ENCODE data around the gene CBL. TPM values are rescaled to one million over a fixed set of nuclear protein-coding genes. Genes with fewer than 3 reads are reported as not detected.

Gene CBL
- total and polyA plus RNA-seq, 3 donors from 2014 or later: 58.5 to 65.7 (median 59.3) TPM

GRCh38 chr11:119285431-119285830 is 79.3 kb downstream of the CBL start:
- intact Hi-C loops (cut with DNase I; ENCODE audit: low total_unique reads): no loop called here
- H3K27ac ChIP-seq: no peak overlapping the region
- no peaks in the 10 kb centered on the region for H3K27me3 ChIP-seq
- H3K4me3 ChIP-seq: no peak overlapping the region
- 89 to 97% methylated on average over 7 to 9 of the region's 9 CpGs for WGBS, 2 donors
- H3K36me3 ChIP-seq (ENCODE audit: low read depth, missing control alignments): no peaks in the 10 kb centered on the region
- DNase-seq: no peak
- H3K9me3 ChIP-seq: no peaks in the 10 kb centered on the region
- TF ChIP-seq, protein P1, sequence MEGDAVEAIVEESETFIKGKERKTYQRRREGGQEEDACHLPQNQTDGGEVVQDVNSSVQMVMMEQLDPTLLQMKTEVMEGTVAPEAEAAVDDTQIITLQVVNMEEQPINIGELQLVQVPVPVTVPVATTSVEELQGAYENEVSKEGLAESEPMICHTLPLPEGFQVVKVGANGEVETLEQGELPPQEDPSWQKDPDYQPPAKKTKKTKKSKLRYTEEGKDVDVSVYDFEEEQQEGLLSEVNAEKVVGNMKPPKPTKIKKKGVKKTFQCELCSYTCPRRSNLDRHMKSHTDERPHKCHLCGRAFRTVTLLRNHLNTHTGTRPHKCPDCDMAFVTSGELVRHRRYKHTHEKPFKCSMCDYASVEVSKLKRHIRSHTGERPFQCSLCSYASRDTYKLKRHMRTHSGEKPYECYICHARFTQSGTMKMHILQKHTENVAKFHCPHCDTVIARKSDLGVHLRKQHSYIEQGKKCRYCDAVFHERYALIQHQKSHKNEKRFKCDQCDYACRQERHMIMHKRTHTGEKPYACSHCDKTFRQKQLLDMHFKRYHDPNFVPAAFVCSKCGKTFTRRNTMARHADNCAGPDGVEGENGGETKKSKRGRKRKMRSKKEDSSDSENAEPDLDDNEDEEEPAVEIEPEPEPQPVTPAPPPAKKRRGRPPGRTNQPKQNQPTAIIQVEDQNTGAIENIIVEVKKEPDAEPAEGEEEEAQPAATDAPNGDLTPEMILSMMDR (IDR thresholded peaks at IDR 0.05): no peak
- TF ChIP-seq POLR2A (IDR thresholded peaks at IDR 0.05): no peak
- no peaks in the 10 kb centered on the region for H3K4me1 ChIP-seq

DNA sequence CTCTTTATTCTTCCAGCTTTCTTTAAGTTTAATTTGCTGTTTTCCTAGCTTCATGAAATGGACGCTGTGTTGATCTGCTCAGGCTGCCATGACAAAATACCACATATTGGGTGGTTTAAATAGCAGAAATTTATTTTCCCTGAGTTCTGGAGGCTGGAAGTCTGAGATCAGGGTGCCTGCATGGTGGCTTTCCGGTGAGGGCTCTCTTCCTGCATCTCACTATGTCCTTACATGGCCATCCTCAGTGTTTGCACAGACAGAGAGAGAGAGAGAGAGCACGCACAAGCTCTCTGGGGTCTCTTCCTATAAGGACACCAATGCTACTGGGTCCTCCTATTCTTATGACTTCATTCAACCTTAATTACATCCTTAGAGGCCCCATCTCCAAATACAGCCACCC is 82.1 kb downstream of the CBL start:
- H3K27me3 ChIP-seq: no peaks in the 10 kb centered on the region
- intact Hi-C loops (cut with DNase I; ENCODE audit: low total_unique reads): no loop called here
- H3K9me3 ChIP-seq: no peaks in the 10 kb centered on the region
- no peaks in the 10 kb centered on the region for H3K4me1 ChIP-seq
- H3K36me3 ChIP-seq (ENCODE audit: low read depth, missing control alignments): no peaks in the 10 kb centered on the region
- no peak for TF ChIP-seq POLR2A (IDR thresholded peaks at IDR 0.05)
- TF ChIP-seq, protein P1 (IDR thresholded peaks at IDR 0.05): no peak
- no peak overlapping the region for H3K27ac ChIP-seq
- DNase-seq: no peak
- no peak overlapping the region for H3K4me3 ChIP-seq
- 90% methylated on average over 3 of the region's 3 CpGs for WGBS, 2 donors

- 95 to 97% methylated on average over 10 of the region's 10 CpGs for WGBS, 2 donors
- no peaks in the 10 kb centered on the region for H3K36me3 ChIP-seq (ENCODE audit: low read depth, missing control alignments)
These were observed 84.9 kb downstream of the CBL start for GRCh38 chr11:119290894-119291497.

DNA sequence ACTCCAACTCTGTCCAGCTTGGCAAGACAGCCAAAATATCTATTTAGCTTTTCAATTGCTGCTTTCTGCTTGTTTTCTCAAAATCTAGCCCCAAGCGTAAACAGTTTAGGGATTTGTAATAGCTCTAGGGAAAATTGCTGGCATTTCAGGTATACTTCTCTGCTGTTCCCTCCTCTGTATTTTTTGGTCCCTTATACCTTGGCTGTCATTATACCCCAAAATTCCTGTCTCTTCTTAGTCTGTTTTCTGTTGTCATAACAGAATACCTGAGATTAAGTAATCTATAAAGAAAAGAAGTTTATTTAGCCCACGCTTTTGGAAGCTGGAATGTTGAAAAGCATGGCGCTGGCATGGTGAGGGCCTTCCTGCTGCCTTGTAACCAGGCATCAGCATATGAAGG is 87.3 kb downstream of the CBL start:
- no peaks in the 10 kb centered on the region for H3K27me3 ChIP-seq
- H3K4me1 ChIP-seq: no peaks in the 10 kb centered on the region
- no peak overlapping the region for H3K27ac ChIP-seq
- no peak overlapping the region for H3K4me3 ChIP-seq
- no peaks in the 10 kb centered on the region for H3K36me3 ChIP-seq (ENCODE audit: low read depth, missing control alignments)
- intact Hi-C loops (cut with DNase I; ENCODE audit: low total_unique reads): no loop called here
- no peak for DNase-seq
- 93 to 94% methylated on average over 3 of the region's 3 CpGs for WGBS, 2 donors
- H3K9me3 ChIP-seq: no peaks in the 10 kb centered on the region
- no peak for TF ChIP-seq POLR2A (IDR thresholded peaks at IDR 0.05)
- TF ChIP-seq, protein P1 (IDR thresholded peaks at IDR 0.05): no peak

More at GRCh38 chr11:119290894-119291497, 84.9 kb downstream of the CBL start:
- DNase-seq: no peak
- intact Hi-C loops (cut with DNase I; ENCODE audit: low total_unique reads): no loop called here
- H3K4me1 ChIP-seq: no peaks in the 10 kb centered on the region
- H3K27ac ChIP-seq: no peak overlapping the region
- H3K27me3 ChIP-seq: no peaks in the 10 kb centered on the region
- no peak overlapping the region for H3K4me3 ChIP-seq
- TF ChIP-seq, protein P1 (IDR thresholded peaks at IDR 0.05): no peak
- TF ChIP-seq POLR2A (IDR thresholded peaks at IDR 0.05): no peak
- no peaks in the 10 kb centered on the region for H3K9me3 ChIP-seq

DNA sequence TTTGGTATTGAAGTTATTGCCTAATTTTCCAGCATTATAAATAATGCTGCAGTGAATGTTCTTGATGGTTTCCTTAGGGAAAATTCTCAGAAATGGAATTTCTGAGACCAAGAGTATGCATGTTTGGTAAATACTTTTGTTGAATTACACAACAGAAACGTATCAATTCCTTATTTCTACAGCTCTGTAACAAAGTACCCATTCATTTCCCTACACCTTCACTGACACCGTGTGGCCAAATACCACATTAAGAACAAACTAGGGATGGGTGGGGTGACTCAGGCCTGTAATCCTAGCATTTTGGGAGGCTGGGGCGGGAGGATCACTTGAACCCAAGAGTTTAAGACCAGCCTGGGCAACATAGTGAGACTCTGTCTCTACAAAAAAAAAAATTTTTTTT is 89.0 kb downstream of the CBL start:
- H3K27ac ChIP-seq: no peak overlapping the region
- H3K36me3 ChIP-seq (ENCODE audit: low read depth, missing control alignments): no peaks in the 10 kb centered on the region
- no peak for DNase-seq
- H3K27me3 ChIP-seq: no peaks in the 10 kb centered on the region
- WGBS, 2 donors: 58 to 69% methylated on average over 3 of the region's 3 CpGs
- H3K4me3 ChIP-seq: no peak overlapping the region
- H3K9me3 ChIP-seq: no peaks in the 10 kb centered on the region
- intact Hi-C loops (cut with DNase I; ENCODE audit: low total_unique reads): no loop called here
- TF ChIP-seq, protein P1 (IDR thresholded peaks at IDR 0.05): no peak
- no peak for TF ChIP-seq POLR2A (IDR thresholded peaks at IDR 0.05)
- no peaks in the 10 kb centered on the region for H3K4me1 ChIP-seq
